Measurements from ENCODE around the gene AKAP8L. TPM values are rescaled to one million over a fixed set of nuclear protein-coding genes. Genes with fewer than 3 reads are reported as not detected.

The AKAP8L gene
- total RNA-seq, 2 donors from 2014 or later: 190 to 237 TPM

DNA sequence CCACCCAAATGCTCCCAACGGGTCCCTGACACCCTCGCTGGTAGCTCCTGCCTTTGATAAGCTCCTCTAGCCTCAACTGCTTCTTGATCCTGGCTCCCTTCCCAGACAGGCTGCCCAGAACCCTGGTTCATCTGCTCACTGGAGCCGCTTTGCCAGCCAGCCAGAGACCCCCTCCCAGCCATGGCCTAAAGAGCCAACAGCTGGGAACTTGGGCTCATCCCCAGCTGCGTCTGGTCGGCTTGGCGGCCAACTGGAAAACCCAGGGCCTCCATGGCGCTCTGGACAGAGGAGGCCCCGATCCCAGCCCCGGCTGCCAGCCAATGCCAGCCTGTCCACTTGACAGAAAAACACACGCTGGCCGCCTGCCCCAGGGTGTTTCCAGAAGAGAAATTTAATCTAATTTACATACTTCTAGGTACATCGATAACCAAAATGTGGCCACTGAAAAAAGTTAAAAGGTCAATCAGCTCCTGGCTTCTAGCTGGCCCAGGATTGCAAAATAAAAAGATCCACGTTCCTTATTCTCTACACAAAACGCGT, 3.0 kb upstream of the AKAP8L start:
- WGBS, 2 experiments (ENCODE audit: insufficient coverage in 1 of 2, insufficient read length in 1 of 2): 92 to 94% methylated on average over 8 to 15 of the region's 15 CpGs
- no peak overlapping the region for H3K4me3 Mint-ChIP-seq
- peaks cover 37% of the 10 kb centered on the region for H3K36me3 Mint-ChIP-seq (ENCODE audit: low read depth)
- peaks cover 8% of the 10 kb centered on the region for H3K9me3 Mint-ChIP-seq
- Histone ChIP-seq H3K36me3 (ENCODE audit: control insufficient read depth, insufficient read depth, low read length) (peaks cover 33% of the 10 kb centered on the region), H3K9ac (ENCODE audit: extremely low read depth, low read length, poor library complexity, severe bottlenecking) (no peak overlapping the region), H3K4me1 (ENCODE audit: control insufficient read depth, insufficient read depth, low read length) (peaks cover 3% of the 10 kb centered on the region), H3K27me3 (ENCODE audit: control insufficient read depth, insufficient read depth, low read length, poor library complexity, severe bottlenecking) (no peaks in the 10 kb centered on the region), H3K9me3 (ENCODE audit: control insufficient read depth, low read length) (peaks cover 11% of the 10 kb centered on the region), H3K4me3 (ENCODE audit: low read length) (no peak overlapping the region), H3K27ac (ENCODE audit: low read depth, low read length) (no peak overlapping the region)
- H3K27me3 Mint-ChIP-seq (ENCODE audit: insufficient read depth): no peaks in the 10 kb centered on the region
- no peak for DNase-seq
- TF ChIP-seq, protein P1, sequence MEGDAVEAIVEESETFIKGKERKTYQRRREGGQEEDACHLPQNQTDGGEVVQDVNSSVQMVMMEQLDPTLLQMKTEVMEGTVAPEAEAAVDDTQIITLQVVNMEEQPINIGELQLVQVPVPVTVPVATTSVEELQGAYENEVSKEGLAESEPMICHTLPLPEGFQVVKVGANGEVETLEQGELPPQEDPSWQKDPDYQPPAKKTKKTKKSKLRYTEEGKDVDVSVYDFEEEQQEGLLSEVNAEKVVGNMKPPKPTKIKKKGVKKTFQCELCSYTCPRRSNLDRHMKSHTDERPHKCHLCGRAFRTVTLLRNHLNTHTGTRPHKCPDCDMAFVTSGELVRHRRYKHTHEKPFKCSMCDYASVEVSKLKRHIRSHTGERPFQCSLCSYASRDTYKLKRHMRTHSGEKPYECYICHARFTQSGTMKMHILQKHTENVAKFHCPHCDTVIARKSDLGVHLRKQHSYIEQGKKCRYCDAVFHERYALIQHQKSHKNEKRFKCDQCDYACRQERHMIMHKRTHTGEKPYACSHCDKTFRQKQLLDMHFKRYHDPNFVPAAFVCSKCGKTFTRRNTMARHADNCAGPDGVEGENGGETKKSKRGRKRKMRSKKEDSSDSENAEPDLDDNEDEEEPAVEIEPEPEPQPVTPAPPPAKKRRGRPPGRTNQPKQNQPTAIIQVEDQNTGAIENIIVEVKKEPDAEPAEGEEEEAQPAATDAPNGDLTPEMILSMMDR (conservative IDR thresholded peaks at IDR 0.05): no peak
- H3K27ac Mint-ChIP-seq: no peak overlapping the region
- peaks cover 9% of the 10 kb centered on the region for H3K4me1 Mint-ChIP-seq

DNA sequence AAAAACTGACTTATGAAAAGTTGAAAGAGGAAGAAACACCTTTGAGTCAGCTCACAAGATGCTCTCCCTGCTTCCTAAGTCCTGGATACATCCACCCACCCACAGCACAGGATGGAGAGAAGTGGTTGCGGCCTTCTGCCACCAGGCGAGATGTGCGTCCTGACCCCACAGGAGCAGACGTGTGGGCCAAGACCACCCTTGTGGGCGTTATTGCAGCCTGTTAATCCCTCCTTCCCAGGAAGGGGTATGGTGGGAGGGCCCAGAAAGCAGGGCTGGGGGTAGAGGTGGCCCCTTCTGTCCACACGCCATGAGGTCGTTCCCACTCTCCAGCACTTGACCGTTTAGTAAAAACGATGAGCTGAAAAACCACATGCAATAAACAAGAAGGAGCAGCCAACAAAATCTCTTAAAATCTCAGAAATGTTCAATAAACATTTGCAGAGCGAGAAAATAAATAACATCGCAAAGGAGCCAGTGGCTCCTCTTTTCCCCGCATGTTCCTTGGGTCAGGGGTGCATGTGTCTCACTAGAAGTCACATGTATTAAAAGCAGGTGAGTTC, 2.4 kb upstream of the AKAP8L start:
- peaks cover 38% of the 10 kb centered on the region for H3K36me3 Mint-ChIP-seq (ENCODE audit: low read depth)
- H3K4me1 Mint-ChIP-seq: peaks cover 9% of the 10 kb centered on the region
- WGBS, 2 experiments (ENCODE audit: insufficient coverage in 1 of 2, insufficient read length in 1 of 2): 91 to 96% methylated on average over 7 to 12 of the region's 12 CpGs
- H3K27me3 Mint-ChIP-seq (ENCODE audit: insufficient read depth): no peaks in the 10 kb centered on the region
- peaks cover 3% of the 10 kb centered on the region for H3K4me1 ChIP-seq (ENCODE audit: control insufficient read depth, insufficient read depth, low read length)
- H3K27me3 ChIP-seq (ENCODE audit: control insufficient read depth, insufficient read depth, low read length, poor library complexity, severe bottlenecking): no peaks in the 10 kb centered on the region
- no peak overlapping the region for H3K4me3 Mint-ChIP-seq
- H3K36me3 ChIP-seq (ENCODE audit: control insufficient read depth, insufficient read depth, low read length): peaks cover 33% of the 10 kb centered on the region
- no peak overlapping the region for H3K27ac ChIP-seq (ENCODE audit: low read depth, low read length)
- no peak overlapping the region for H3K27ac Mint-ChIP-seq
- H3K9me3 ChIP-seq (ENCODE audit: control insufficient read depth, low read length): peaks cover 11% of the 10 kb centered on the region
- H3K9me3 Mint-ChIP-seq: peaks cover 8% of the 10 kb centered on the region
- TF ChIP-seq, protein P1 (conservative IDR thresholded peaks at IDR 0.05): no peak
- no peak overlapping the region for H3K4me3 ChIP-seq (ENCODE audit: low read length)
- no peak overlapping the region for H3K9ac ChIP-seq (ENCODE audit: extremely low read depth, low read length, poor library complexity, severe bottlenecking)
- no peak for DNase-seq

DNA sequence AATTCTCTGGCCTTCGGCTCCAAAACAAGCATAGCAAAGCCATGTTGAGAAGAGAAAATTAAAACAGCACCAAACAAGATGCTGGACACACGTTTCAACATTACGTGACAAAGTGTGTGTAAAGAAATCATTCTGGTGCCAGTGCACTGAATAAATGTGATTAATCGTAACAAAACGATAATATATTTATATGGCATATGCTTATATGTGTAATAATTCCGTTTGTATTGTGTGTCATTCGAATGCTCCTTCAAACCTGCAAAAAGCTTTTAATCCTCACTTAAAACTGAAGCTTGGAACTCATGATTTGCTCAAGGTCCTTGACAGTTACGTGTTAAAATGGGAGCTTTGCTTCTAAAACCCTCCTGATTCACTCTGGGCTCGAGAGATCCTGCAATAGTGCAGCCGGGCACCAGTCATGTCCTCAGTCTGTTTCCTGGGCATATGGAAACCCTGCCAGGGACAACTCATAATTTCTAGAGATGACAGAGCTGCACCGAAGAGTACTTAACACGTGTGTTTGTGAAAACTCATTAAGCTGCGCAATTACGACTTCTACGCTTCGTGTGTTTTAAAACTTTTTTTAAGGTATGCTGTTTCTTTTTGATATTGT, 731 bp upstream of the AKAP8L start:
- Histone ChIP-seq H3K27me3 (ENCODE audit: control insufficient read depth, insufficient read depth, low read length, poor library complexity, severe bottlenecking) (no peaks in the 10 kb centered on the region), H3K4me1 (ENCODE audit: control insufficient read depth, insufficient read depth, low read length) (peaks cover 3% of the 10 kb centered on the region), H3K27ac (ENCODE audit: low read depth, low read length) (no peak overlapping the region), H3K4me3 (ENCODE audit: low read length) (peak overlapping the region; percentile 66), H3K9me3 (ENCODE audit: control insufficient read depth, low read length) (peaks cover 11% of the 10 kb centered on the region), H3K36me3 (ENCODE audit: control insufficient read depth, insufficient read depth, low read length) (peaks cover 38% of the 10 kb centered on the region), H3K9ac (ENCODE audit: extremely low read depth, low read length, poor library complexity, severe bottlenecking) (no peak overlapping the region)
- peaks cover 9% of the 10 kb centered on the region for H3K4me1 Mint-ChIP-seq
- peak overlapping the region; percentile 93 for H3K4me3 Mint-ChIP-seq
- no peak overlapping the region for H3K27ac Mint-ChIP-seq
- H3K27me3 Mint-ChIP-seq (ENCODE audit: insufficient read depth): no peaks in the 10 kb centered on the region
- peaks cover 8% of the 10 kb centered on the region for H3K9me3 Mint-ChIP-seq
- 71 to 72% methylated on average over 15 to 16 of the region's 16 CpGs for WGBS, 2 experiments (ENCODE audit: insufficient coverage in 1 of 2, insufficient read length in 1 of 2)
- H3K36me3 Mint-ChIP-seq (ENCODE audit: low read depth): peaks cover 37% of the 10 kb centered on the region
- TF ChIP-seq, protein P1 (conservative IDR thresholded peaks at IDR 0.05): peak; percentile 15
- no peak for DNase-seq

All from endodermal cell (in vitro differentiated cells).